OCI-M1 (cell line): Measurements from ENCODE around the gene ALDH18A1.
"Not testable (repeated sequence)": the region's sequence is repeated elsewhere in the genome, so short reads cannot be mapped to it uniquely, and the experiment has no call there.

Source experiments
- DNase-seq: peaks from one replicate; lab custom pipeline; 2025; lab: John Stamatoyannopoulos, UW

Gene ALDH18A1

DNA sequence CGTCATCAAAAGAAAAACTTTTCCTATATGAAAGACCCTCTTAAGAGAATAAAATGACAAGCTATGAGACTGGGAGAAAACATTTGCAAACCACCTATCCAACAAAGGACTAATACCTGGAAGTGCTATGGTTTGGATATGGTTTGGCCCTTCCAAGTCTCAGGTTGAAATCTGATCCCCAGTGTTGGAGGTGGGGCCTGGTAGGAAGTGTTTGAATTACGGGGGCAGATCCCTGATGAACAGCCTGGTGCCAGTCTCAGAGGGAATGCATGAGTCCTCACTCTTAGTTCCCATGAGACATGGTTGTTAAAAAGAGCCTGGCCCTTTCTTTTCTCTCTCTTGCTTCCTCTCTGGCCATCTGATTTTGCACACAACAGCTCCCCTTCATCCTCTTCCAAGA, 6.3 kb downstream of the ALDH18A1 start:
- no peak for DNase-seq

DNA sequence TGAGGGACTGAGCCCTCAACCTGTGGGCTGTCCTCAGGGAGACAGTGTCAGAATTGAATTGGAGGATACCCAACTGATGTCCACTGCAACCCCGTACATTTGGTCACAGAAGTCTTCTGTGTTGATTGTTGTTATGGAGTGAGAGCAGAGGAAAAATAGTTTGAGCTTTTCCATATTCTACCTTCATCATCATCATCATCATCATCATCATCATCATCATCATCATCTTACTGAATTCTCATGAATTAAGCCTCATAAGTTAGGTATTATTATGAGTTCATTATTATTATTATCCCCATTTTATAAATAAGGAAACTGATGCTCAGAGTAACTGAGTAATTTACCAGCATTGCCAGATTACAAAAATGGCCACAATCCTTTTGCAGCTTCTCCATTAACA, 8.4 kb downstream of the ALDH18A1 start:
- DNase-seq, result no peak

DNA sequence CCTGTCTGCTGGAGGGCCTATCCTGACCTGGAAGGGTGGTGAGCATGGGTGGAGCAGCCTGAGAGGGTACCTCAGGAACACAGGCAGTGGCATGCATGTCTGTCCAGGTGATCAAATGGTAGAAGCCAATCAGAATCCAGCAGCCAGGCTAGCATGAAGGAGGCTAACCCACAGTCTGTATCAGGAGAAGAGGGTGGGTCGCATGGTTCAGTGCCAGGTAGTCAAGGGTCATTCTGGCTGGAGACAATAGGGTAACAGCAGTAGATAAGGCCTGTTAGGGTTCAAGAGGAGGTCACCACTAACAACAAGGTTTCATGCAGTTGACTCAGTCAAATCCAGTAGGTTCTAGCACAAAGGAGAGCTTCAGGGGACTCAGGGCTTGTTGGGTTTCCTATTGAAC, 10.4 kb downstream of the ALDH18A1 start:
- DNase-seq, result no peak

DNA sequence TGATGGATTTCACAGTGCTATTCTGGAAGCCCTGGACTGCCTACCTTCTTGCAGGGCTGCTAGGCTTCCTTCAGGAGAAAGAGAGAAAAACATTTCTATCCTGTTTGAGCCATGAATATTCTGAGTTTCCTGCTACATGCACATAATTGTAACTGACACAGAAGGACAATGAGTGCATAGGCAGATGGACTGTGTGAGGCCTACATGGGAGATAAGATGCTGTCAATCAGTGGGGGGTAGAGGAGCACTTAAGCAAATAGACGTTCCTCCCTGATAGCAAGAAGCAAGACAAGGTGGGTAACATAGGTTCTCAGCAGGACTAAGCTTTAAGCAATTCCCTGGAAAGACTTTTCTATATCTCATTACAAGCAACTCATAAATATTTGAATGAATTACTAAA, 11.6 kb downstream of the ALDH18A1 start:
- peak; percentile 82 for DNase-seq

DNA sequence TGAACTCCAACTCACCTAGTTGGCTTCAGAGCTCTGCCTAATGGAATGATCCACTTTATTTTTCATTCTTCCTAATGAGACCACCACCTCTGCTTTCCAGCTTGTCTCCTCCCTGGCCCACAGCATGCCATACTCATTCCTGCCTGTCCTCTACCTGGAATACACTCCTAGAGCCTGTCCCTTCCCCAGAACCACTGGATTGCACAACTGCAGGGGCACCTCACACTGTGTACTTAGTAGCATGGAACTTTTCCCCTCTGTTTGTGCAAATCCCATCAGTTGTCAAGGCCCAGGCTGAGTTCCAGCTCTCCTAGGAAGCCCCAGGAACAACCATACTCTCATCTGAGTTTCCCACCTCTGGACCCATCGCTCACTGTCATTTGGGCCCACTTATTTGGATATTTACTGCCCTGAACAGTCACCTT, 15.6 kb downstream of the ALDH18A1 start:
- DNase-seq, result no peak

DNA sequence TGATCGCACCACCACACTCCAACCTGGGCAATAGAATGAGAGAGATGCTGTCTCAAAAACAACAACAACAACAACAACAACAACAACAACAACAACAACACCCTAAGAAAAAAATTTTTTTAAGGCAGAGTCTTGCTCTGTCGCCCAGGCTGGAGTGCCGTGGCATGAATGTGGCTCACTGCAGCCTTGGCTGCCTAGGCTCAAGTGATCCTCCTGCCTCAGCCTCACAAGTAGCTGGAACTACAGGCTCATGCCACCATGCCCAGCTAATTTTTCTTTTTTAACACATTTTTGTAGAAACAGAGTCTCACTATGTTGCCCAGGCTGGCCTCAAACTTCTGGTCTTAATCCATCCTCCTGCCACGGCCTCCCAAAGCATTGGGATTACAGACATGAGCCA, 18.6 kb downstream of the ALDH18A1 start:
- no peak for DNase-seq

DNA sequence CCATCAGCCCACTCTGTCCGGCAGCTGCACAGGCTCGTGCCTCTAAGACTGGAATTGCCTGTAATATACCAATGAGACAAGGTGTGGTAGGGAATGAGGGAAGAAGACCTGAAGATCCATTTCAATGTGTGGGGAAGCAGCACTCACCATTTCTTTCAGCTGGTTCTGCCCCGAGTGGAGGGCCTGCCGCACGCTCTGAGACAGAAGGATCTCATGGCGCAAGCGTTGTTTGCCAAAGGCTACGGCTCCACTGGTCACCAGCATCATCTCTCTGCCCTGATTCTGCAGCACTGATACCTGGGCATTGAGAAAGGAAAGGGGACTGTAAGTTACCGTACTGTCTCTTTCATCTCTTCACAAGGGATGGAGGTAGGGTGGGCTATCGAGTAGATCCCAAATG, 19.4 kb downstream of the ALDH18A1 start:
- no peak for DNase-seq

DNA sequence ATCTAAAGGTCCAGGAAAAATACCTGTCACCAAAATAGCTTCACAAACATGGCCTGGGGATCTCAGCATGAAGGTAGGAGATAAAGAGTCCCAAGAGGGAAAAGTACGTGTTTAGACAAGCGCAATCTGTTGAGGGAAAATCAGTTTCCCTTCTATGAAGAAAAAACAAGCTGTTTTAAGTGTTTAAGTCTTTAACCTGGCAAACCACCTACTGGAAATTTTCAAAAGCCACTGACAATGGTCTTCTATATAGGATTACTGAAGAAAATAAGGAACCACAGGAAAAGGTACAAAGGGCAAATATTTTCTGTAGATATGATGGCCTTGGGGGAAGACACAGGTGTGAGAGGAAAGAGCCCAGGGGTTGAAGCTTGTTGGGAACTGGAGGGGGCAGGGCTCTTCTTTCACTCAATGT, 21.2 kb downstream of the ALDH18A1 start:
- no peak for DNase-seq

DNA sequence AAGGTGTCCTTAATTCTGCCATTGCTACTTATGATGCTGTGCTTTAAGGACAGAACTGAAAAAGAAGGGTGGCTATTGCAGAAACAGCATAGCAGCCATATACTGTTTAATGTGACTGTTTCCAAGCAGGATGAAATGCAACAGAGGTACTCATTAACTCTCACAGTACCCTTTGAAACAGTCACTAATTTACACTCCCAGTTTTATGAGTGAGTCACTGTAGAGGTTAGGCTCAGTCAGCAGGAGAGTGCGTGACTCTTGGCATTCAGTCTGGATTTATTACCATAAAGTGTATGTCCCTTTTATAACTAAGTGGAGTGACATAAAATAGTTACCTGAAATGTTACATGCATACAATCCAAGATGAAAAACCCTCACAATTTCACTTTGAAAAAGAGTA, 27.7 kb downstream of the ALDH18A1 start:
- DNase-seq, result no peak

DNA sequence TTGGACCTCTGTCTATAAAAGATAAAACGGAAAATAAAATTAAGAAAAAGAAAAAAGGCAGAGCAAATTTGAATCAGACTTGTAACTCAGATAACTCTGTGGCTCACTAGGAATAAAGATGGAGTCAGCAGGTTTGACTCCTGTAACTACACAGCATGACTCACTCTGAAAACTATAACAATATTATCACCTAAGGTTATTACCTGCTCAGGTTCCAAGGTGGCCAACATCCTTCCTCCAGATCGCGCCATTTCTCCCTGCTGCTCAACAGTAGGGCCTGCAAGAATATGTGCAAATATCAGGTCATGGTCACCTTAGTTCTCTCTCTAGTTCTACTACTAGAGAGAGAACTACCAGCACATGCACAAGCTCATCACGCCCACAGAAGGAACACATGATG, 30.0 kb downstream of the ALDH18A1 start:
- no peak for DNase-seq

DNA sequence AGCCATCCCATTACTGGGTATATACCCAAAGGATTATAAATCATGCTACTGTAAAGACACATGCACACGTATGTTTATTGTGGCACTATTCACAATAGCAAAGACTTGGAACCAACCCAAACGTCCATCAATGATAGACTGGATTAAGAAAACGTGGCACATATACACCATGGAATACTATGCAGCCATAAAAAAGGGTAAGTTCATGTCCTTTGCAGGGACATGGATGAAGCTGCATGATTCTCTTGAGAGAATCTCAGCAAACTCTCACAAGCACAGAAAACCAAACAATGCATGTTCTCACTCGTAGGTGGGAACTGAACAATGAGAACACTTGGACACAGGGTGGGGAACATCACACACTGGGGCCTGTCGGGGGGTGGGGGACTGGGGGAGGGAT, 36.1 kb downstream of the ALDH18A1 start:
- DNase-seq, result not testable (repeated sequence)

DNA sequence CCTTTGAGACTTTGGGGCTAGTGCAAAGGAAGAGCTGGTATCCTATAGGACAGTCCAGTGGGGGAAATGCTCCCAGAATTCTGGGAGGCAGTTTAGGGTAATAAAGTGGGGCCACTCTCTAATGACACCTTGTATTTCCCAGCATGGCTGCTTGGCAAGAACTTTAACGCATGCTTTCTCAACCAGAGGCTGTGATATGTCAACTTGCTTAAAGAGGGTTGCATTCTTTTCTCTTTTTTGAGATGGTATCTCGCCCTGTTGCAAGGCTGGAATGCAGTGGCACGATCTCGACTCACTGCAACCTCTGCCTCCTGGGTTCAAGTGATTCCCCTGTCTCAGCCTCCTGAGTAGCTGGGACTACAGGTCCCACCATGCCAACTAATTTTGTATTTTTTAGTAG, 38.4 kb downstream of the ALDH18A1 start:
- DNase-seq, result no peak

DNA sequence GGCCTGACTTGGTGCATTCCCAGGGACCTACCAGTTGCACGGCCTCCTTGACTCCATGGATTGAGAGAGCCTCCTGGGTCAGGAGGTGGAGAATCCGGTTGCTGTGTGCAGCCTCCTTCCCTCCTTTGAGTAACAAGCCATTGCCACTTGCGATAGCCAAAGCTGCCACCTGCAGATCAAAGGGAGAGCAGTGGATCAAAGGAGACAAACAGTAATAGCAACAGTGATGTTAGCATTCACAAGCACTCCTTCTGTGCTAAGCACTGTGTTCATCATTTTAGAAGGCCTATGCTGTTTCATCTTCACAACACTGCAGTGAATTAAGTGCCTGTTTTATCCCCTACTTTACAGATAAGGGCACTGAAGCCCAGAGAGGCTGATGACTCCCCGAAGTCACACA, 40.1 kb downstream of the ALDH18A1 start:
- DNase-seq, result no peak

DNA sequence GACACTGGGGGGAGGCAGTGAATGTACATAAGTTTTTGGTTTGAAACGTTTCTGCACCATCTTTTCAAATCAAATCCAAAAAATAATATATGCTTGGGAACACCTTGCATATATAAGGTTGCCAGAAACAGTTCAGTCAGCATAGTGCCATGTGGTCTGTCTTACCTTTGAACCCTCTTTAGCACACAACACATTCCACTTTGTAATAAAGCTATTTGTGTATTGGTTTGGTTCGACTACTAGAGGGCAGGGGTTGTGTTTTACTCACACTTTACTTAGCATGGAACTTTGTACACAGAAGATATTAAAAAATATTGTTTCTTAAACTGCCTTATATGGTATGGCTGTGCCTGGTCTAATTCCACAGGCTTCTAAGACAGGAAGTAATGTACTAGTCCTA, 43.2 kb downstream of the ALDH18A1 start:
- no peak for DNase-seq

DNA sequence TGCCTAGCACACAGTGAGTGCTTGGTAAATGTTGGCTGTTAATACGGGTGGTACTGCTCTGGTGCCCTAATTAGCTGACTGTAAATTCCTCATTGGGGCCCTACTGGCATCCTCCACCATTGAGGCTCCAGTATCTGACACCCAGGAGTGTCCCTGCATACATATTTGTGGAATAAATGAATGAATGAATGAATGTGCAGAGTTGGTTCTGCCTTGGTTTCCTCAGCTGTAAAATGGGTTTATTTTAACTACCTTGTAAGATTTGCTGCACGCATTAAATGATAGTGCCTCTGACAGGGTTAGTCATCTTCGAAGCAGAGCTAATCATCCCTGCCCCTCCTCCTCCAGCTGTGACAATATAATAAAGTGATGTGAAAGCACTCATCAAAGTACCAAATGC, 45.8 kb downstream of the ALDH18A1 start:
- DNase-seq, result no peak

DNA sequence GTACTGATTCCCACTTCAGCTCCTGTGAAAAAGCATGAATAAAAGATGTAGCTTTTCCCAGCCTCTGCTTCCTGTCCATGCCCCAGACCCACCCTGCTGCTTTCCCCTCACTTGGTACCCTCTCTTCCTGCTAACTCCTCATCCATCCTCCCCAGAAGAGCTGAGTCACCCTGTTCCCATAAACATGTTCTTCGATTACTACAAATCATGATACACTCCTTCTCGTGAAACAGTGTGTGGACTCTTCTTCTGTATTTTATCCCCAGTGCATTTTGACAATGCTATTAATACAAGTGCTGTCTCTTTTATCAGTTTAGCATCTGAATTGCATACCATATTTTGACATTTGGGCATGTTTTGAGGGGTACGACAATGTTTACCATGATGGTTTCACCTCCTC, 49.6 kb downstream of the ALDH18A1 start:
- DNase-seq, result no peak

DNA sequence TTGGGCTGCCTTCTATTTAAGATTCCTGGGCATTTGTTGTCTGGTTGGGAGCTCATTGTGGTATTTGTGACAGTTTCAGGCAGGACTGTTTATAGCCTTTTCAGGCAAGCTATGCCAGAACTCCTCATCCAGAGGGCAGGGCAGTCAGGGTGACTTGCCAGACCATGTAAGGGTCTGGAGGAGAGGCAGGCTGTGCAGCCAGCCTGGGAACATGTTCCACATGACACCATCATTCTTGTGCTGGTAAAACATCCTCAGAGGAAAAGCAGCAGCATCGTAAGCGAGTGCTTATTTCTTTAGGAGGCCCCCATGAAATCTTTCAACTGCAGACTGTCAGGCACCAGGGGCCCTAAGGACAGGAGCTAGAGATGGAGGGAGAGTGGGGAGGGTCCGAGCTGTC, 51.3 kb downstream of the ALDH18A1 start:
- DNase-seq, result no peak

DNA sequence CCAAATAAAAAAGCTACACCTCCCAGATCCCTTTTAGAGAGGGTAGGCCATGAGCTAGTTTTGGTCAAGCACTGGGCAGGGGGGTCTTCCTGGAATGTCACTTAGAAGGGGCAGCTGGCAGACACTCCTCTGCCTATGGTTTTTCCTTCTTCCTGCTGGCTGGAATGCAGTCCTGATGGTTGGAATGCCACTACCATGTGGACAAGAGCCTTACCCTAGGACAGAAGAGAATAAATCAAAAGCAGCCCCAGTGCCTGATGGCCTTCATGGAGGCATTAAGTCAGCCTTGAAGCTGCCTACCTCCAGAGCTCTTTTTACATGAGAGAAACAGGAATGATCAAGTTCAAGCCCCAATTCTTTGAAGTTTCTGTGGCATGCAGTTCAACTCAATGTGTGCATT, 51.9 kb downstream of the ALDH18A1 start:
- no peak for DNase-seq

DNA sequence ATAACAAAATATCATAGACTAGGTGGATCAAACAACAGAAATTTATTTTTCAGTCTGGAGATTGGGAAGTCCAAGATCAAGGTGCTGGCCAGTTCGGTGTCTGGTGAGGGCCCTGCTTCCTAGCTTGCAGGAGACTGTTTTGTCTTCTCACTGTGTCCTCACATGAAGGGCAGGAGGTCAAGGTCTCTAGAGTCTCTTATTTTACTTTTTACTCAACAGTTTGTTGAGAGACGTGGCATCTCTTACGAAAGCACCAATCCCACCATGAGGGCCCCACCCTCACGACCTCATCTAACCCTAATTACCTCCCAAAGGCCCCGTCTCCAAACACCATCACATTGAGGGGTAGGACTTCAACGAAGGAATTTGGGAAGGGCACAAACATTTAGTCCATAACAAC, 54.1 kb downstream of the ALDH18A1 start:
- DNase-seq, result no peak

DNA sequence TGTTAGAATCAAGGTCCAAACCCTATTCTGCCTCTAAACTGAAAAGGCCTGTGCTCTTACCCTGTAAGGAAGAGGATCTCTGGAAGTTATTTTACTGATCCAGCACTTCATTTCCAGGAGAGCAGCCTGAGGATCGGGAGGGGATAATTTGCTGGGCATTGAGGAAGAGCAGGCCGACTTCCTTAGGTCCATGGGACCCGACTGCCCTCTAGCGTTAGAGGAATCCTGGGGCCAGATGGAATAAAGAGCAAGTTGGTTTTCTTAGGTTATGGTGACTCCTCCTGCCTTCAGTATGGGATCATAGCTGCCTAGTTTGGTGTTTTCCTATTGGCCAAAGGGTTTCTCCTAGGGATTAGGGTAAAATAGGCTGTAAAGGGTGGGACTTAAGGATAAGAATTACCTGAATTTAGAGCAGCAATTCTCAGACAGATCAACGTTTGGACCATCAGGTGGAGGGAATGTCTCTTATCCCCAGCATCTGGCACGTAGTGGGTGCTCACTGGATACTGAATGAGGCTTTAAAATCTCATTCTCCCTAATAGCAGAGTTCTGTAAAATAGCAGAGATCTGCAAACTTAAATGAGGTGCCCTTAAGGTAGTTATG, 55.3 kb downstream of the ALDH18A1 start:
- DNase-seq, result peak; percentile 94

DNA sequence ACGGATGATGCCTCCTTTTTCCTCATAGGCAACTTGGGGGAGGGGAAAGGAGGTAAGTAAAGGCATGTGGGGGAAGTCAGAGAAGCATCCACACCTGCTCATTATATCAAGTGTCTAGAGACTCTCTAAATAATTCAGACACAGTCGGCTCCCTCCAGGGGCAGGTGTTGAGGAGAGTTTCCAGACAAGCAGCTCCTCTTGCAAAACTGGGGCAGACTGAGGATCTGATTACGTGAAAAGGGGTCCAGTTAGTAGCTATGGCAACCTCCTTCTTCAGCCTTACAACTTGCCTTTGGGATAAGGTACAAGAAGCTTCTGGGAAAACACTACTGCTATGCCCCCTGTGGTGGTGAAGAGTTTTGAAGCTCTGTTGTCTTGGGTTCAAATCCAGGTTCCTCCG, 56.4 kb downstream of the ALDH18A1 start:
- no peak for DNase-seq

DNA sequence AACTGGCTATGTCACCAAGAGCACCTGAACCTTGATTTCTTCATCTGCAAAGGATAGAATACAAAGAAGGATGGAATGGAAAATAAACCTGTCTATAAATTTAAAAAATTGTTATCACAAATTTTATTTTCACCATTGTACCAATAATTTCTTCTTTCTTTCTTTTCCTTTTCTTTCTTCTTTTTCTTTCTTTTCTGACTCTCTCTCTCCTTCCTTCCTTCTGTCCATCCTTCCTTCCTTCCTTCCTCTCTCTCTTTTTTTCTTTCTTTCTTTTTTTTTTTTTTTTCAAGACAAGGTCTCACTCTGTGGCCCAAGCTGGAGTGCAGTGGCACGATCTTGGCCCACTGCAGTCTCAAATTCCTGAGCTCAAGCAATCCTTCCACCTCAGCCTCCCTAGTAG, 58.7 kb downstream of the ALDH18A1 start:
- DNase-seq, result no peak

DNA sequence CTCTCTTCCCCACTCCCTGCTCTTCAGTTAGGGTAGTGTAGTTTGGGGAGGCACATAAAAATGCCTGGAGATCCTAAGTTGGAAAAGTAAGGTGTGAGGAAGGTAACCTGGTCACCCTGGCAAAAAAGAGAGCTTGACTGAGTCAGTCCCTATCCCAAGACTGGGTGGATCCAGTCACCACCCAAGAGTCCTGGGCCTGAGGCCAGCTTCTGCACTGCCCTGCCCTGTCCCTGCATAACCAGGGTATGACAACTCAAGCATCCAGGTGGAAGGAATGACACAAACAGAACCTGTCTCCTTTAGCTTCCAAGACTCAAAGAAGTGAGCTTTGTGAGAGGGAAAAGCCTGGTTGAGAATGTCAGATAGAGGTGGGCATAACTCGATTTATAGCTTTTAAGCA, 68.5 kb downstream of the ALDH18A1 start:
- no peak for DNase-seq

DNA sequence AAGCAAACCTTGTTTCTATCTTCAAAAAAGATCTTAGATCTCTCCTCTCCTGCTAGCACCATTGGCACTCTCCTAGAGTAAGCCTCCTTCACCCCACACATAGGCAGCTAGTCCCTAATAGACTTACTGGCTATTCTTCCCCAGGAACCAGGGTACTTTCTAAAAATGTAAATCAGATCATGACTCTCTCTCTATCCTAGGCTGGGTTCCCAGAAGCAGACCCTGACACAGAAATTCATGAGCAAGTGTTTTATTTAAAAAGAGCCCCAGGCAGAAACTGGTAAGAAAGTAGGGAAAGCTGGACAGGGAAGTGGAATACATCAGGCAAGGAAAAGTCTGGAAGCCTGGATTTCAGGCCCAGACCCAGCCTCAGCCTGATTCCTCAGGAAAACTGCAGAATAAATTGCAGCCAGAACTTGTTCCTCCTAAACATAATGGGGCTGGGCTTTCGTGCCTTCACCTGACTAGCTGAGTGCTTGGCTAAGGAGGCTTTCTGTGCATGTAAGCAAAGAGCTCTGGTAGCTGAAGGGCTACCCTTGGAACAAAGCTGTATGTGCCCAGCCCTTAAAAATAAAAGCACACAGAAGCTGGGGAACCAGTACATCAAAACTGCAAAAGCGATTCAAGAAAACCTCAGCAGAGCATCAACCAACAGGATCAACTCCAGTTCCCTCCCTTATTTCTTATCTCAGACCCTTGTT, 76.5 kb downstream of the ALDH18A1 start:
- DNase-seq, result no peak
